CD4-positive, alpha-beta T cell treated with Interleukin-12 subunit alpha and Interleukin-12 subunit beta, for 1 hour (primary cell): ENCODE measurements around the gene CD3D.
A peak's percentile ranks its signal among the peaks of the same experiment; 100 is the strongest.
"Not testable (repeated sequence)": the region's sequence is repeated elsewhere in the genome, so short reads cannot be mapped to it uniquely, and the experiment has no call there.

ENCODE experiments used
- DNase-seq: peaks from one replicate; pipeline ENCODE4 v3.0.0-alpha.2; 2020

Gene CD3D

DNA sequence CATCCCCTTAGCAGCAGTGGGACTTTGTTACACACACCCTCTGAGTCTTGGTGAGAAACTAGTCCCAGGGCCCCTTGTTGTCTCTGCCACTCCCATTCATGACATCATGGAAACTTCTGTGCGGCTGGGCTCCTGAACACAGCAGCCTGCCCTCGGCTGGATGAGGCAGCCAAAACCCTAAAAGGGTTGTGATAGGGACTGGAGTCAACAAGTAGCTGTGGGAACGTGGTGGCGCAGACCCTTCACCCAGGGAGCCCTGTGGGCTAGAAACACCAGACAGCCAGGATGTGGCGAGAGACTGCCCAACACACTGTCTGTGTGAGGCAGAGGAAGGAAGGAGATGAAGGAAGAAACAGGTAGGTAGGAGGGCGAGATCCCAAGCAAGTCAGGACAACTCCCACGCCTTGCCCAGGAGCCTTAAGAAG lies 3.9 kb downstream of the CD3D start:
- DNase-seq, result peak; percentile 92

DNA sequence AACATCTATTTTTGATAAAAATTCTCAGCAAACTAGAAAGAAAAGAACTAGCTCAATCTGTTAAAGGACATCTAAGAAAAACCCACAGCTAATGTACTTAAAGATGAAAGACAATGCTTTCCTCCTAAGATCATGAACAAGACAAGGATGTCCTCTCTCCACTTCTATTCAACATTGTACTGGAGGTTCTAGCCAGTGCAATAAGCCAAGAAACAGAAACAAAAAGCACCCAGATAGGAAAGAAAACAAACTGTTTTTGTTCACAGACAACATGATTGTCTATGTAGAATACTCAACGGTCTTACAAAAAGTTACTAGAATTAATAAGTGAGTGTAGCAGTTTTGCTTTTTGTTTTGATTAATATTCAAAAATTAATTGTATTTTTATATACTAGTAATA lies 7.8 kb downstream of the CD3D start:
- peak; percentile 49 for DNase-seq

DNA sequence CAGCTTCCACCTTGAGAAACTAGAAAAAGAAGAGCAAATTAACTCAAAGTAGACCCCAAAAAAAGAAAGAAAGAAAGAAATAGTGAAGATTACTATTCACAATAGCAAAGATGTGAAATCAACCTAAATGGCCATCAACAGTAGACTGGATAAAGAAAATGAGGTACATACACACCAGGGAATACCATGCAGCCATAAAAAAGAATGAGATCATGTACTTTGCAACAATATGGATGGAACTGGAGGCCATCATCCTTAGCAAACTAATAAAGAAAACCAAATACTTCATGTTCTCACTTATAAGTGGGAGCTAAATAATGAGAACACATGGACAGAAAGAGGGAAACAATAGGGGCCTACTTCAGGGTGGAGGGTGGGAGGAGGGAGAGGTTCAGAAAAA lies 13.8 kb downstream of the CD3D start:
- DNase-seq, result no peak

DNA sequence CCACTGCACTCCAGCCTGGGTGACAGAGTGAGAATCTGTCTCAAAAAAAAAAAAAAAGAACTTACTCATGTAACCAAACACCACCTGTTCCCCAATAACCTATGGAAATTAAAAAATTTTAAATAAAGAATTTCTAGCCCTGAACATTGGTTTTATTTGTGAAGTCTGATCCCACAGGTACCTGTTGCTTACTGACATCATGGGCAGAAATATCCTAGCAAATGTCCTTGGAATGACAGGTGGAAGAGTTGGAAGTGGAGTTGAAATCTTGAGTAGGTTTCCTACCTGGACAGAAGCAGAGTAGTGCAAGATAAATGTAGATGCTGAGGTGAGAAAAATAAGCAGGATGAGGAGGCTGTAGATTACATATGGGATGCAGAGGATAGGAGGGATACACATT lies 17.2 kb downstream of the CD3D start:
- DNase-seq, result no peak

DNA sequence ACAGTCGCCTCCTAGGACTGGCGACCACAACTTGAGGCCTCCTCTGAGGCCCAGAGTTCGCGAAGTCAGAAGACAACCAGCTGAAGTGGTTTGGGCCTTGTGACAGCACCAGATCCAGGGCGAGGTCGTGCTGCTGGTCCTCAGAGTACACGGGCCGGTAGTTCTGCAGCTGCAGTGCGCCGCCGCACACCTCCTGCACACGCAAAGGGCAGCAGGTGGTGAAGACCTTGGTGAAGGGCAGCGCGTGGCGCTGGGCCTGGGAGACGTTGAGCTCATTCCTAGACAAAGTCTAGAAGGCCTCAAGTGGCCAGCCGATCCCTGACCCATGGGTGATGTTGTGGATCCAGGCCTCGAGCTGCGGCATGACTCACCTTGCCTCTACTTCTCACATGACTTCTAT lies 19.8 kb downstream of the CD3D start:
- DNase-seq, result no peak

DNA sequence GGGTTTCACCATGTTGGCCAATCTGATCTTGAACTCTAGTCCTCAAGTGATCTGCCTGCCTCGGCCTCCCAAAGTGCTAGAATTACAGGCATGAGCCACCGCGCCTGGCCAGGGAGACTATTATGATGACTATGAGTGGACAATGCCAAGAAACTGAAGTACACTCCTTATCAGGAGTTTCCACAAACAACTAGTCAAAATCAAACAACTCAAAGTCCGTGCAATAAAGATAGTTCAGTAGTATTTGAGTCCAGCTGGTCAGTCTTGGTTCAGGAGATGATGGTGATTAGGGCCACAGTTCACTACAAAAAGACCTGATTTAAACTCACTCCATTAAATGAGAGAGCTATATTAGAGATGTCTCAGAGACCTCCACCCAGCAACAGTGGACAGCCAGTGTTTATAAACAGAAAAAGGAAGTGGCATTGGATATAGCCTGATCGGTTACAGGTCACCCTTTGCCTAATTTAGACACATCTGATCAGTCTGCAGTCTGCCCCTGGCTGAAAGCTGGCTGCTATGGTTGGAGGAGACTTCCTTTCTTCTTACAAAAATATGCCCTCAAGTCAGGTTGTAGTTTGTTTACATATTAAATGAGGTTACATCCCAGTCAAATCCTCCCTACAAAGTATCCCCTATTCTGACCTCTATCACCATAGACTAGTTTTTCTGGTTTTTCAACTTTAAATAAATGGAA lies 21.0 kb downstream of the CD3D start:
- no peak for DNase-seq

DNA sequence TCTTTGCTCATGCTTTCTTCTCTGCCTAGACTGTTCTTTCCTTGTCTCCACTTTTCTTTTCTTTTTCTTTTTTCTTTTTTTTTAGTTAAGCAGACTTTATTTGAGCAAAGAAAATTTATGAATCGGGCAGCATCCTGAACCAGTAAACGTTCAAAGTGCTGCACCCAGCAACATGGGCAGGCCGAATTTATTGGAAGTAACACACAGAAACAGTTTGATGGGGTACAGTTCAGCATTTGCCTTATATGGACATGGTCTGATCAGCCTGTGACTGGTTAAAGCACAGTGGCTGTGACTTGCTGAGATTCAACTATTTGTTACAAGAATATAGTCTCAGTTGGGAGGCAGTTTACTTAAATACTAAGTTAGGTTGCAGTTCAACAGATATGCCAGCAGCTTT lies 22.0 kb downstream of the CD3D start:
- no peak for DNase-seq

DNA sequence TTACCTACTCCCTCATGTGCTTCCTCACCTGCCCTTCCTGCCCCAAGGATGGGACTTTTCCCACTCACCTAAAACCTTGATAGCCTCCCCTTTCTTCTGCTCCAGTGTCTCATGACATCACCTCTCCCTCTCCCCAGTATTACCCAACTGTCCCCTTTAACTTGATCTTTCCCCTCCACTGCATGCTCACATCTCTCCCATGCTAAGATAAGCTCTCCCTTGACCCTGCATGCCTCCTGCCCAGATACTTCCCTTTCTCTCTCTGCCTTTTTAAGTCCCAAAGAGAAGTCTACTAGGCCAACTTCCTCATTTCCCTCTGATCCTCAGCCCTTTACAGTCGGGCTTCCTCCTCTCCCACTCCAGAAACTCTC lies 23.2 kb downstream of the CD3D start:
- DNase-seq, result no peak

DNA sequence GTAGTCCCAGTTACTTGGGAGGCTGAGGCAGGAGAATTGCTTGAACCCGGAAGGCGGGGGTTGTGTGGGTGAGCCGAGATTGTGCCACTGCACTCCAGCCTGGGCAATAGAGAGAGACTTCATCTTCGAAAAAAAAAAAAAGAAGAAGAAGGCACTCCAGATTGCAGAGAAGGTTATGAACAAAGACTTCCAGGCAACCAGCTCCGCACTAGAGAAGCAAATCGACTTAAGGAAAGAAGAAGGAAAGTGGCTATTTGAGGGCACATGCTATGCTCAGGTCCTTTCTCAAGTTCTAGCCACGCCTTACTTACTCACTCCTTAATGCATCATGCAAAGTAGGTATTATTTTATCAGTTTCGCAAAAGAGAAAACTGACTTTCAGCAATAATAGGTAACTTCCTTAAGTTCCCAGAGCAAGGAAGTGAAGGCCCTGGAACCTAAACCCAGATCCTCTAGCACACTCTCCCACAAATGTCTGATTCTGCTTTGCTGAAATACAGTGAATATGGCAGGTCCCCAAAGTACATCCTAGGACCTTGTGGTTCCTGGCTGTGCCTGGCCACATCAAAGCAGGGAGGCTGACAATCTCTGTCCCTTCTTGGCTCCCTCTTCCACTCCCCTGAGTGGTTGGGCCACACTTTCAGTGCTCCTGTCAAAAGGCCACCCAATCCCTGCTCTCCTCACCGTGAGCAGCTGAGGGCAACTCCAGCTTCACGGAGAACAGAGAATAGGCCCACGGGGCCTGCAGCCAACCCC lies 23.7 kb downstream of the CD3D start:
- DNase-seq, result no peak

DNA sequence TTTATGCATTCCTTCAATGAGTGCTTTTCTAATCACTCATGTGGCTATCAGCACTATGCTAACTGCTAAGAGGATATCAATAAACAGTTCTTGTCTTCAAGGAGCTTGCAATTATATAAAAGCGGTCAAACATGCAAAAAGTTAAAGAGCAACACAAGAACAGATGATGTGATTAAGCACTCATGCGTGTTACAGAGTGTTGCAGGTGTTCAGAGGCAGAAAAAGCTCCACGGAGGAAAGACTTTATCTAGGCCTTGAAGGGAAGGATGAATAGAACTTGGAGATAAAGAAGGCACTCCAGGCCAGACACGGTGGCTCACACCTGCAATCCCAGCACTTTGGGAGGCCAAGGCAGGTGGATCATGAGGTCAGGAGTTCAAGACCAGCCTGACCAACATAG lies 24.4 kb downstream of the CD3D start:
- DNase-seq, result no peak

DNA sequence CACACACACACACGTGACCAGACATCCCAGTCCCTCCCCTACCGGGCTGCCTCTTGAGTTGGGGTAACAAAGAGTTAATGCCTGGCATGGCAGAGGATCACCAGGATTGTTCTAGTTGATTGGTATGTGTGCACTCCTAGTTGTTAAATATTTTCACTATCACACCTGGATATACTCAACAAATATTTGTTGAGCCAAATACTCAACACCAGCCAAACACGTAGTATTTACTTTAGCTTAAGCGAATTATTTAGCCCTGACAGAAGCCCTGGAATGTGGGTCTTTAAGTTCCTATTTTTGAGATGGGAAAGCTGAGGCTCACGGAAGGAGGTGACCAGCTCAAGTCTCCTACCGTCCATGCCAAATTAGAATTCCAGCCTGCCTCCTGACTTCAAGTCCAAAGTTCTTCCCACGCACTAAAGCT lies 27.5 kb downstream of the CD3D start:
- no peak for DNase-seq

DNA sequence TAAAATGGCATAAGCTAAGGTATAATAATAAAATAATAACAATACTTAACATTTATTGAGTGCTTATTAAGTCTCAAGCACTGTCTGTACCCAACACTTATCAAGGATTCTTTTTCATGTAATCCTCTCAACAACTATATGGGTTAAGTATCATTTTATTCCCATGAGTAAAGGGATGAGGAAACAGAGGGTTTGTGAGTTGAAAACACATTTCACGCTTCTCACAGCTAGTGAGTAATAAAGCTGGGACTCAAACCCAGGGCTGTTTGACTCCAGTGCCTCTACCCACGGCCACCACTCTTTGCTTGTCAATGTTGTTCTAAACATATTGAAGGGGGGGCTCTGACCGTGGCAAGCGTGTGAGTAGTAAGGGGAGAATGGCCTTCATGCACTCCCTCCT lies 29.3 kb downstream of the CD3D start:
- DNase-seq, result no peak

DNA sequence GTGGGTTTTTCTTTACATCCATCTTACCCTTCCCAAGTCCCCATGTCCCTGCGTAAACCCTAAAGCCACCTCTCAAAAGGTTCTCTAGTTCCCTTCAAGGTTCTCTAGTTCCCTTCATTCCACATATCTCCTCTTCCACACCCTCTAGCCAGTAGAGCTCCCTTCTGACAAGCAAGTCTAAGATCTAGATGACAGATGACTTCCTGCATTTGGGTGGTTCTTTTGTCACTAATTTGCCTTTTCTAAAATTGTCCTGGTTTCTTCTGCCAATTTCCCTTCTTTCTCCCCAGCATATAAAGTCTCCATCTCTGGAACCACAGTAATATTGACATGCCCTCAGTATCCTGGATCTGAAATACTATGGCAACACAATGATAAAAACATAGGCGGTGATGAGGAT lies 30.2 kb downstream of the CD3D start:
- DNase-seq, result no peak

DNA sequence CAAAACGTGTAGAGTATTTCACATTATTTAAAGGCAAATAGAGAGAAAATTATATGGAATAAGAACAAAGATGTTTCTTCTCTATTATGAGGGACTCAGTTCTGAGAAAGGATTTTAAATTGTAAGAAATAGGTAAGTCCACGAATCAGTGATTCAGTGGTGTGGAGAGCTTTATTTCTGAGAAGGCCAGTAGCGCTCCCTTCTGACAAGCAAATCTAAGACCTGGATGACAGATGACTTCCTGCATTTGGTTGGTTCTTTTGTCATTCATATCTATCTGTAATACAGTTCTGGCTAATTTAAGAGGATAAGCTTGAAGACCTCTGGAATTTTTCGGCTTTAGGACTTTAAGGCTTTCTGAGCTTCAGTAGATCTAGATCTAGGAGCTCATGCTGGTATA lies 31.0 kb downstream of the CD3D start:
- DNase-seq, result no peak

DNA sequence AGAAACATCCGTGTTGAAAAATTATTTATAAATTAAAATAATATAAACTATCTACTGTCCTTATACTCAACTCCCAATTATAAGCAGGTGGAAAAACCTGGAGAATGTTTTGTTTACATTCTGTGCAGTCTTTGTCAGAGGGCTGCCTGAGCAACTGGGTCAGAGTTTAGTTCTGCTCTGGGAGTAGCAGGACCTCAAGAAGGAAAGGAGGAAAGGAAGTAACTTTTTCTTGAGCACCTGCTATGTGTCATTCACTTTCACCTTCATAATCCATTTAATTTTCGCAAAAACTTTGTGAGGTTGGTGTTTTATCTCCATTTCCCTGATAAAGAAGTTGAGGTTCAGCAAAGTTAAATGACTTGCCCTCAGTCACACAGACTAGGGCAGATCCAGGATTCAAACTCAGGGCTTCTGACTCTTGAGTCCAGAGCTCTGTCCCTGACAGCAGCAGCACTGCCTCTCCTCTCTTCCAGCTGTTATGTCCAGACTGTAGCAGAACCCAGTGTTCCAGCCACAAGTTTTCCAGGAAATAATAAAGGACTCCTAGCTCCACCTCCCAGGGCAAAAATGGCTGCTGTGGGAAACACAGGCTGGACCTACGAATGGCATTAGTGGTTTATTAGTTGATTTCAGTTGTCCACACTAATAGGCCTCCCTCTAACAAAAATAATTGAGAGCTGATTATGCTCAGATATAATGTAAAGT lies 31.6 kb downstream of the CD3D start:
- DNase-seq, result no peak

DNA sequence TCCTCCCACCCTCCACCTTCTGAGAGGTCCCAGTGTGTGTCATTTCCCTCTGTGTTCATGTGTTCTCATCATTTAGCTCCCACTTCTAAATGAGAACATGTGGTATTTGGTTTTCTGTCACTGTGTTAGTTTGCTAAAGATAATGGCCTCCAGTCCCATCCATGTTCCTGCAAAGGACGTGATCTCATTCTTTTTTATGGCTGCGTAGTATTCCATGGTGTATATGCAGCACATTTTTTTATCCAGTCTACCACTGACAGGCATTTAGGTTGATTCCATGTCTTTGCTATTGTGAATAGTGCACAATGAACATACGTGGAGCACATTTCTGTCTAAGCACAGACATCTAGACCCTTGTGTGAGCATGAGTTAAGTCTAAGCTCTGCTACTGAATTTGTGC lies 32.2 kb downstream of the CD3D start:
- DNase-seq, result no peak

DNA sequence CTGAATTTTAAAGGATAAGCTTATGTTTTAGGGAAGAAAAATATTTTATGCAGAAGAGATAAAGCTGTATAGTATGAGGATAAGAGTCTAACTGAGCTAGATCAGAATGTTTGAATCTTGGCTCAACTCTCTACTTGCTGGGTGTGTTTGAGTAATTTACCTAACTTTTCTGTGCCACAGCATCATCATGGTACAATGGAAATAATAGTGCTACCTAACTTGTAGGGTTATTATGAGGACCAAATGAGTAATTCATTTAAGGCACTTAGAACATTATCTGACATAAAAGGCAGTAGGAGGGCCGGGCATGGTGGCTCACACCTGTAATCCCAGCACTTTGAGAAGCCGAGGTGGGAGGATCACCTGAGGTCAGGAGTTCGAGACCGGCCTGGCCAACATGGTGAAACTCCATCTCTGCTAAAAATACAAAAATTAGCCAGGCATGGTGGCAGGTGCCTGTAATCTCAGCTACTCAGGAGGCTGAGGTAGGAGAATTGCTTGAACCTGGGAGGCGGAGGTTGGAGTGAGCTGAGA lies 33.4 kb downstream of the CD3D start:
- DNase-seq, result not testable (repeated sequence)

DNA sequence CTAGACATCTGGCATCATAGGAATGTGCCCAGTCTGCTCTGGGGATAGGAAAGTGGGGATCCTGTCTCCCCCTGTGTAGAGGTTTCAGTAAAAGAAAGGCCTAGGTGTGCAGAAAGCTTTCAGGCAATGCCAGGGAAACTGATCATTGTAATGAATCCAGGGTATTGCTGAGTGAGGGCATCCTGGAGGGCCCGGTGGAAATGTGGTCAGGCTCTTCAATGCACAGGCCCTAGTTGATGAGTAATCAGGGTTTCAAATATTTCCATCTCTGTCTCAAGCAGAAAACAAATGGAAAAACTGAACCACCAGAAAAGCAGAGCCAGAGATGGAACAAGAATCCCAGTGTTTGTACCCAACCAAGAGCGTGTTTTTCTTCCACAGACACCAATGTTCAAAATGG lies 35.9 kb downstream of the CD3D start:
- no peak for DNase-seq

DNA sequence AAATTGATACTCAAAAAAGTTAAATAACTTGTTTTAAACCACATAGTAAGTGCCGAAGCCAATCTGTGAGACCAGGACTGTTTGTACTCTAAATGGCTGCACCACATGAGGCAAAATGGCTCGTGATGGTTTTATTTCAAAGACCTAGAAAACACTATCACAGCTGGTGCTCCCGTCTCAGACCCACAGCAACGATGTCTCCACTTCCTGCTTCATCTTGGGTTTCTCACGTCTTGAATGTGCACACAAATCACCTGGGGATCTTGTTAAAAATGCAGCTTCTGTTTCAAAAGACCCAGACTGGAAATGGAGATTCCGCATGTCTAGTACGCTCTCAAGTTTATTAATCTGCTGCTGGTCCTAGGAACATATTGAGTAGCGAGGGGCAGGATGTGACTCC lies 36.8 kb downstream of the CD3D start:
- DNase-seq, result peak; percentile 71

DNA sequence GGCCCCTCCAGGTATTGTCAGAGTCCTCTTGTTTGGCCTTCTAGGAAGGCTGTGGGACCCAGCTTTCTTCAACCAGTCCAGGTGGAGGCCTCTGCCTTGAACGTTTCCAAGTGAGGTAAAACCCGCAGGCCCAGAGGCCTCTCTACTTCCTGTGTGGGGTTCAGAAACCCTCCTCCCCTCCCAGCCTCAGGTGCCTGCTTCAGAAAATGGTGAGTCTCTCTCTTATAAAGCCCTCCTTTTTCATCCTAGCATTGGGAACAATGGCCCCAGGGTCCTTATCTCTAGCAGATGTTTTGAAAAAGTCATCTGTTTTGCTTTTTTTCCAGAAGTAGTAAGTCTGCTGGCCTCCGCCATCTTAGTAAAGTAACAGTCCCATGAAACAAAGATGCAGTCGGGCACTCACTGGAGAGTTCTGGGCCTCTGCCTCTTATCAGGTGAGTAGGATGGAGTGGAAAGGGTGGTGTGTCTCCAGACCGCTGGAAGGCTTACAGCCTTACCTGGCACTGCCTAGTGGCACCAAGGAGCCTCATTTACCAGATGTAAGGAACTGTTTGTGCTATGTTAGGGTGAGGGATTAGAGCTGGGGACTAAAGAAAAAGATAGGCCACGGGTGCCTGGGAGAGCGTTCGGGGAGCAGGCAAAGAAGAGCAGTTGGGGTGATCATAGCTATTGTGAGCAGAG lies 37.8 kb downstream of the CD3D start, which contains the start of gene CD3E:
TSS of gene CD3E (plus strand) at position 163 of the 681 bp plus-strand sequence. CDS start at position 386, 223 bp downstream.
- peak; percentile 77 for DNase-seq

DNA sequence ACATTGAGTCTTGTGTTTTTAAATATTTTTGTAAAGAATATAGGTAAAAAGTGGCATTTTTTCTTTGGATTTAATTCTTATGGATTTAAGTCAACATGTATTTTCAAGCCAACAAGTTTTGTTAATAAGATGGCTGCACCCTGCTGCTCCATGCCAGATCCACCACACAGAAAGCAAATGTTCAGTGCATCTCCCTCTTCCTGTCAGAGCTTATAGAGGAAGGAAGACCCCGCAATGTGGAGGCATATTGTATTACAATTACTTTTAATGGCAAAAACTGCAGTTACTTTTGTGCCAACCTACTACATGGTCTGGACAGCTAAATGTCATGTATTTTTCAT lies 38.3 kb downstream of the CD3D start:
- no peak for DNase-seq

DNA sequence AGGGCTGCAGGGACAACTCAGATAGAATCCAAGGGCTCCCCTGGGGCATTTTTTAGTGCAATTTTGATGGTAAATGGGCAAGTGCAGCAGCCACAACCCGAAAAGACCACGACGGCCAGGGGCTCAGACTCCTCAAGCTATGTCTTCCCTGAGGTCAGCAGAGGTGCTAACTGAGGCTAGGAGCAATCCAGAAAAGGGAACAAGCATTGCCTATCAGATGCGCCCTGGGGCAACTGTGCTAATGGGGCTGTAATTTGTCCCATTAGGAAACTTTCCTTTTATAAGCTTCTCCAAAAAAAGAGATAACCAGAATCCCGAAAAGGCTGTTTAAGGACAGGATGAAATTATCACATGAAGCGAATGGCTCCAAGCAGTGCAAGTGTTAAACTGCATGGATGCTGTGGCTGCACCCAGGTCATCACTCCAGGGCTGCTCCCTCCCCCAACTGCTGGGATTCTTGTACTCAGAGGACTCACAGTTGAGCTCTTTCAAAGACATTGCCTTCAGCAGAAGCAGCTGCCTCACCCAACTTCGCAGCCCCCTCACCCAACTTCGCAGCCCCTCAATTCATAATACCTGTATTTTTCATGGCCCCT lies 40.8 kb downstream of the CD3D start:
- no peak for DNase-seq
